GM18507 (cell line): Measurements from ENCODE around the gene PHEX.
A peak's percentile ranks its signal among the peaks of the same experiment; 100 is the strongest.

Experiments
- DNase-seq: peaks from one replicate; pipeline ENCODE4 v3.0.0; 2011; ENCODE audit warnings: low read depth; ENCODE audit not compliant: insufficient read length; ENCODE audit errors: extremely low spot score
- FAIRE-seq: peaks from 2 replicates; lab custom pipeline; 2011; peaks lifted over from hg19 to GRCh38; lab: Jason Lieb, UNC

The PHEX gene

DNA sequence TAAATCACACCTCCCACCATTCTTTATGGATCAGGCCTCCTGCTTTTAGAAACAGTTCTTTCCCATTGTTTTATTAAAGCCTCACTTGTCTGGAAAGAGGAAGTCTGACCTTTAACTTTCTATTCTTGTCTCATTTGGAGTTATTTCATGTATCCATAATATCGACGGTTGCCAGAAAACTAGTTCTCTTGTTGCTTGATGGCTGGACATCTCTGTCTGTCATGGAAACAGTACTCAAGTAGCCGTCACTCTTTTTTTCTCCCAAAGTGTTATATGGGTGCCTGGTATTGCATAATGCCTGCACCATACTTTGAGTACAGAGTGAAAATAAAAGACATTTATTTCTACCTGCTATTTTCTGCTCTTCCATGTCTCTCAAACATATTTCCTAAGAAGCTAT is 61.4 kb downstream of the PHEX start:
- DNase-seq = no peak
- no peak for FAIRE-seq

DNA sequence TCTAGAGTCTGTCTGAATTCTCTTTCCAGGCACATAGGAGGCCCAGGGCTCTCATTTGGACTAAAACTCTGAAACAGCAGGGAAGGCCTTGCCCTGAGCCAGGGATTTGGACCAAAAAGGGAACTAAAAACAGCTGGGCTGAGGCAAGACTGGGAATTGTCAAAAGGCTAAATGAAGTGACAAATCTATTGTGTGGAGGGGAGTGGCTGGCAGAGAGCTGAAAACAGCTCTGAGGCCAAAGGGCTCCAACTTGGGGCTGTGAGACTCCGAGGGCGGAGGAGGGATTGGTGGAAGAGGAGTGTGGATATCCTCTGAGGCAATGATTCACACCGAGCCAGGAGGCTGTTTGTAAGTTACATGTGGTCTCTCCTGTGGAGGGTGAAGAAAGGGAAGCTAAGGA is 63.2 kb downstream of the PHEX start:
- FAIRE-seq (no peak), DNase-seq (no peak)

- DNase-seq (no peak), FAIRE-seq (no peak)
Observed at GRCh38 chrX:22095856-22096255, 63.7 kb downstream of the PHEX start.

- DNase-seq = no peak
- no peak for FAIRE-seq
Observed at GRCh38 chrX:22097012-22097694, 65.0 kb downstream of the PHEX start.

- no peak for FAIRE-seq
- DNase-seq = no peak
Observed at GRCh38 chrX:22105231-22105630, 73.1 kb downstream of the PHEX start.

DNA sequence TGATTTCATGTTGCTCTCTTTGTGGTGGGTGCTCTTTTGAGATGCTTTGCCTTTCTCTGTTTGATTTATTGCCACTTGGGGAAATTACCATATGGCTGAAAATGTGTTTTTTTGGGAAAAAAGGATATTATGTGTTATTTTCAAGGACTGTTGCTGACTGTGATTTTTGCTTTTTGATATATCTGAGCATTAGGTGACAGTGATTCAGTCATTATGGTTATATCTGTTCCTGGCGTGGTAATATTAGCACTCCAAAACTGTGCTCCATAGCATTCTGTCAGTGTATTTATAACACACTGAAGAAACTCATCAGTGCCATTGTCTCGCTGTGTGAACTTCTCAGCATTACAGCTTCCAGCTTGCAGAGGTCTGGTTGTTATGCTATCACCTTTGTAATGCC is 73.8 kb downstream of the PHEX start:
- no peak for FAIRE-seq
- no peak for DNase-seq

- DNase-seq (no peak), FAIRE-seq (no peak)
Observed at GRCh38 chrX:22109442-22109841, 77.3 kb downstream of the PHEX start.

GRCh38 chrX:22110729-22111494 is 78.8 kb downstream of the PHEX start:
- no peak for FAIRE-seq

GRCh38 chrX:22116605-22117546 is 84.8 kb downstream of the PHEX start:
- DNase-seq = no peak
- FAIRE-seq = peak; percentile 76

More at GRCh38 chrX:22110729-22111494, 78.8 kb downstream of the PHEX start:
- no peak for DNase-seq

- FAIRE-seq = no peak
- no peak for DNase-seq
Observed at GRCh38 chrX:22117633-22118032, 85.5 kb downstream of the PHEX start.

GRCh38 chrX:22118161-22118830 is 86.2 kb downstream of the PHEX start:
- FAIRE-seq (no peak), DNase-seq (no peak)

GRCh38 chrX:22121161-22121560 is 89.0 kb downstream of the PHEX start:
- DNase-seq (no peak), FAIRE-seq (no peak)

DNA sequence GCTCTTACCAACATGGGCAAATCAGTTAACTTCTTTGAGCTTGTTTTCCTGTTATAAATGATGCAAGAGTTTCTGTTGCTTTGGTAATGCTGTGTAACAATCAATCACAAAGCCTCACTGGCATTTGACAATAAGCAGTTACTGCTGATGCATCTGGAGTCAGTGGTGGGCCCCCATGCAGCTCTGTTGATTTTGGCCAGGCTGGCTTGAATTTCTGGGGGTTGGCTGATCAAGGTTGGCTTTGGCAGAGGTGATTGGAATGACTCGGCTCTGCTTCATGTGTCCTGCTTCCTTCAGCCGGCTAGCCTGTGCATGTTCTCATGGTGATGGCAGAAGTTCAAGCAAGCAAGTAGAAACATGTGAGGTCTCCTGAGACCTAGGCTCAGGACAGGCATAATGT is 90.4 kb downstream of the PHEX start:
- FAIRE-seq (no peak), DNase-seq (no peak)

- no peak for DNase-seq
- no peak for FAIRE-seq
Observed at GRCh38 chrX:22124098-22124497, 92.0 kb downstream of the PHEX start.

DNA sequence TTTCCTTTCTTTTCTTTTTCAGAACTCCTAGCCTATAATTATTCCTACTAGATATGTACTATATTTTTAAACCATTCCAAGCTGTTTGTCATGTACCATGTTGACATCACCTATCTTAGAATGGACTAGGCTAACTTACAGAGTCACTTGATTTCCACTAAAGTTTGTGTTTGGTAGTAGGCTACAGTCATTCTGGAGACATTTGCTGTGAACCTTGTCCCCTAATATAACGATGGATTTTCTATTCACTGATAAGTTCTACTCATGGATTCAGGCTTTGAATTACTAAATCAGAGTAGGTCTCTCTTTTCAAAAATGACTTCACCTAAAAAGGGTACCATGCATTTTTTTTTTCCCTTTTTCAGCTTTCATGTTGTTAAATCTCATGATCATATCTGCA is 93.4 kb downstream of the PHEX start:
- FAIRE-seq = no peak
- no peak for DNase-seq

DNA sequence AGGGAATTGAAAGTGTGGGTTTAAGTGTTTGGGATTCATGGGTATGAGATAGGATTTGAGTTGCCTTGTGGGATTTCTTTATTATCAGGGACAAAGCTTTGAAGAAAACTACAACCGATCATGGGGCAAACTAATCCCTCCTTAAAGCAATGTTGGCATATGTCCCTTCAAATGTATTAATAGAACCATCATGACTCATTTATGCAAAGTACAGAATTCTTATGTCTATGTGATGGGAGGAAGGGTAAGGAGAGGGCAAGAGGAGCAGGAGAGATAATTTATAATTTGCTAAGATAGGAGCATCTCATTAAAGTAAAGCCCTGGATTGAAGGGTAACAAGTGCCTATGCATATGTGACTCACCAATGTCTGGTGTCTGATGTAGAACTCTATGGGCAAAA is 94.2 kb downstream of the PHEX start:
- DNase-seq = no peak
- FAIRE-seq = no peak

GRCh38 chrX:22128961-22129360 is 96.8 kb downstream of the PHEX start:
- DNase-seq (no peak), FAIRE-seq (no peak)

DNA sequence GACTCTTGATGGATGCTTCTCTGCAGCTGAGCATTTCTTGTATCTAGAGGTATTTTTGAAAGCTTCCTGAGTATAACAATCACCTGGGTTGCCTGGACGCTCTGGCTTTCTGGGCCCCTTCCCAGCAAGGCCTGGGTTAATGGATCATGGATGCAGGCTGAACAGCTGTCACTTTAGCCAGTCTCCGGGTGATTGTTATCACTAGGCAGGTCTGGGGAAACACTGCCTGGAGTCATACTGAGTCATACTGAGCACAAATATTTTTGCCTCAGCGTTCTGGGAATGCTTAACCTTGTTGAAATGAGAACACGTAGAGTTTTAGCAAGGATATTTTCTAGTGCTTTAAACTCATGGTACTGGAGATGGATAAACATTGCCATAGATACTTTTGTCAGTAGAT is 102.6 kb downstream of the PHEX start:
- FAIRE-seq = no peak
- no peak for DNase-seq

- DNase-seq (no peak), FAIRE-seq (no peak)
Observed at GRCh38 chrX:22135171-22135711, 103.1 kb downstream of the PHEX start.
